ENCODE results near the gene PAN2.

DNA sequence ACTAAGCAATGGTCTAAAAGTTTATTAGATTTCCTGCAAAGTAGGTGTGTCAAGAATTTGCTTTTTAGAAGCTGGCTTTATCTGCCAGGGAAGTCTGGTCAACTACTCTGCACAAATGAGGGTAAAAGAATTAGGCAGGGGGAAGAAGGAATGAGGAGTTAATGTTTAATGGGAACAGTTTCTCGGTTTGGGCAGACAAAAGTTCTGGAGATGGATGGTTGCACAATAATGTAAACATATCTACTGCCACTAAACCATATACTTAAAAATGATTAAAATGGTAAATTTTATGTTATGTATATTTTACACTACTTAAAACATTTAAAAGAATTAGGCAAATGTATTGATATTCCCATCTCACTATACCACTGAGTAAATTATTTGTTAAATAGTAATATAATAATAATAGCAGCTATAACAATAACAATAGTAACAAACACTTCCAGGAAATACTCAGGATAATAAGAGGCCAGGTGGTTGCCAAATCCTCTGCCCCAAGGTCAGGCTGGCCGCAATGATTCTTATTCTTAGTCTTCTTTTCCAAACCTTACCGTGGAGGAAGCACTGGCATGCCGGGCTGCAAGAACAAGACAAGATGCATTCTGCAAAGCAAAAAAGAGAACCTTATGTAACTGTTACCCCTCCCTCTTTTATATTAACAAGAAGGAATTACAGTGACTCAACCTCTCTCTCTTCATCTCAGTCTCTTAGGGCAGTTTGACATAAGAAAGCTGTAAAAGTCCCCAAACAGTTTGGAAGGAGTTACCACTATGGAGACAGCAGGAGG, 47.6 kb downstream of the PAN2 start:
- TF ChIP-seq CTCF (conservative IDR thresholded peaks at IDR 0.05) (no peak), EZH2 (IDR thresholded peaks at IDR 0.05; ENCODE audit: low read depth) (no peak)

Measured in PC-9 (cell line).